Erythroblast (primary cell): Measurements from ENCODE around the gene ATP9A.

Experiments
- GATA1 ChIP-seq: IDR thresholded peaks from 2 replicates; pipeline ENCODE4 v1.6.1; 2011; ENCODE audit warnings: low read depth, mild to moderate bottlenecking, control low read depth, low read length, moderate library complexity
- POLR2A ChIP-seq: IDR thresholded peaks from 2 replicates; pipeline ENCODE4 v1.6.1; 2011; ENCODE audit warnings: mild to moderate bottlenecking, low read length

- TF ChIP-seq POLR2A (no peak), GATA1 (no peak)
Observed at GRCh38 chr20:51802170-51802751, 34.1 kb upstream of the ATP9A start, which contains the start of gene SALL4.
